Gastroesophageal sphincter (tissue), 3 donors: ENCODE results near the gene CIITA.

ENCODE experiments used
- EP300 ChIP-seq: sonication (generic); formaldehyde crosslinking; IDR thresholded peaks from one replicate; pipeline ENCODE4 v1.6.1; 2017; ENCODE audit warnings: antibody characterized with exemption, mild to moderate bottlenecking
- POLR2A ChIP-seq, 2 donors: fragments of 450-650 bp; IDR thresholded peaks; one replicate each; pipeline ENCODE4 v1.6.1; 2017; ENCODE audit warnings: antibody characterized with exemption in 2 of 2, mild to moderate bottlenecking in 2 of 2, moderate library complexity in 1 of 2
- POLR2AphosphoS5 ChIP-seq: sonication (generic); formaldehyde crosslinking; IDR thresholded peaks from one replicate; pipeline ENCODE4 v1.6.1; 2017; ENCODE audit warnings: antibody characterized with exemption
- TF ChIP-seq, protein P1 (sequence below), 4 experiments: fragments of 200-600 bp in 2 of 4; fragments of 450-650 bp in 2 of 4; sonication (generic) in 1 of 4; IDR thresholded peaks; one replicate each; pipeline ENCODE4 v1.5.1; 2017 to 2019; ENCODE audit warnings: antibody characterized with exemption in 4 of 4, mild to moderate bottlenecking in 2 of 4, moderate library complexity in 2 of 4

DNA sequence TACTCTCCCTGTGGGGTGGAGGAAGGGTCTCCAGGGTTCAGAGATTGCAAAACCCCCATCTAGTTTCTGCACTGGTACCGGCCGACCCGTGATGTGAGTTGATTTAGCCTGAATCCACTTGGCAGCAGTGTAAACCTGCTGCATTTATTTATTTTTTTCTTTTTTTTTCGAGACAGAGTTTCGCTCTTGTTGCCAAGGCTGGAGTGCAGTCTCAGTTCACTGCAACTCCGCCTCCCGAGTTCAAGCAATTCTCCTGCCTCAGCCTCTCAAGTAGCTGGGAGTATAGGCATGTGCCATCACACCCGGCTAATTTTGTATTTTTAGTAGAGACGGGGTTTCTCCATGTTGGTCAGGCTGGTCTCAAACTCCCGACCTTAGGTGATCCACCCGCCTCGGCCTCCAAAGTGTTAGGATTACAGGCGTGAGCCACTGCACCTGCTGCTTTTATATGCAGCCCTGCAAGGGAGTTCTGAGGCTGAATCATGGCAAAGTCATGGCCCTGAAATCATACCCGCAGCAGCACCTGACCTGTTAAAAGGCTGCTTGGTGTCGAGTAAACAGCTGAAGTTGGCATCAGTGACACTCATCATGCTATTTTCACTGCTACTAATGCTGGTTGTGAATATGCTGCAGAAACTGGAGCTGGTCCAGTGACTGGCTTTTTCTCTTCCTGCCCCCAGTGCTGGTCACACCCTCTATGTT, 43.9 kb downstream of the CIITA start:
- TF ChIP-seq POLR2A (IDR thresholded peaks at IDR 0.05) (no peak), POLR2AphosphoS5 (peak; percentile 20), EP300 (no peak)
- TF ChIP-seq, protein P1, sequence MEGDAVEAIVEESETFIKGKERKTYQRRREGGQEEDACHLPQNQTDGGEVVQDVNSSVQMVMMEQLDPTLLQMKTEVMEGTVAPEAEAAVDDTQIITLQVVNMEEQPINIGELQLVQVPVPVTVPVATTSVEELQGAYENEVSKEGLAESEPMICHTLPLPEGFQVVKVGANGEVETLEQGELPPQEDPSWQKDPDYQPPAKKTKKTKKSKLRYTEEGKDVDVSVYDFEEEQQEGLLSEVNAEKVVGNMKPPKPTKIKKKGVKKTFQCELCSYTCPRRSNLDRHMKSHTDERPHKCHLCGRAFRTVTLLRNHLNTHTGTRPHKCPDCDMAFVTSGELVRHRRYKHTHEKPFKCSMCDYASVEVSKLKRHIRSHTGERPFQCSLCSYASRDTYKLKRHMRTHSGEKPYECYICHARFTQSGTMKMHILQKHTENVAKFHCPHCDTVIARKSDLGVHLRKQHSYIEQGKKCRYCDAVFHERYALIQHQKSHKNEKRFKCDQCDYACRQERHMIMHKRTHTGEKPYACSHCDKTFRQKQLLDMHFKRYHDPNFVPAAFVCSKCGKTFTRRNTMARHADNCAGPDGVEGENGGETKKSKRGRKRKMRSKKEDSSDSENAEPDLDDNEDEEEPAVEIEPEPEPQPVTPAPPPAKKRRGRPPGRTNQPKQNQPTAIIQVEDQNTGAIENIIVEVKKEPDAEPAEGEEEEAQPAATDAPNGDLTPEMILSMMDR (IDR thresholded peaks at IDR 0.05), result no peak
